ENCODE data around the gene MSL1. TPM values are rescaled to one million over a fixed set of nuclear protein-coding genes. Genes with fewer than 3 reads are reported as not detected.
A peak's percentile ranks its signal among the peaks of the same experiment; 100 is the strongest.

The MSL1 gene
- total and polyA plus RNA-seq, 2 of the 13 experiments (the other 11 are each of a cell fraction or from before 2014, with no cell fraction given) = 63.8 to 88.5 TPM

GRCh38 chr17:40097931-40098845, 23.6 kb upstream of the MSL1 start (continued):
- TF ChIP-seq MXD1 (CRISPR knock-in tag; IDR thresholded peaks at IDR 0.05) = peak; percentile 96
- TF ChIP-seq YY1 (IDR thresholded peaks at IDR 0.05; ENCODE audit: insufficient read depth, insufficient replicate concordance, low read depth, low read length) = peak; percentile 35
- no peak for TF ChIP-seq ATF5 (CRISPR knock-in tag; IDR thresholded peaks at IDR 0.05; ENCODE audit: low read depth)
- TF ChIP-seq ARHGAP35 (CRISPR knock-in tag; IDR thresholded peaks at IDR 0.05; ENCODE audit: borderline replicate concordance) = 0 out of 2 replicates have a peak, but pooled peaks have one; percentile 21
- no peak for TF ChIP-seq ZSCAN22 (CRISPR knock-in tag; IDR thresholded peaks at IDR 0.05)
- peak; percentile 90 for TF ChIP-seq CERS6 (CRISPR knock-in tag; IDR thresholded peaks at IDR 0.05)
- peak; percentile 72; the same call in 1 of the 2 replicates for TF ChIP-seq EED (CRISPR knock-in tag; IDR thresholded peaks at IDR 0.05)
- peak; percentile 43; the same call in 1 of the 2 replicates for TF ChIP-seq TFDP2 (CRISPR knock-in tag; IDR thresholded peaks at IDR 0.05)
- TF ChIP-seq TSC22D2 (CRISPR knock-in tag; IDR thresholded peaks at IDR 0.05; ENCODE audit: borderline replicate concordance) = no peak
- TF ChIP-seq SALL1 (CRISPR knock-in tag; IDR thresholded peaks at IDR 0.05) = peak; percentile 95
- 0 out of 2 replicates have a peak, but pooled peaks have one; percentile 60 for TF ChIP-seq ZNF713 (CRISPR knock-in tag; IDR thresholded peaks at IDR 0.05)
- peak; percentile 79 for TF ChIP-seq THAP9 (CRISPR knock-in tag; IDR thresholded peaks at IDR 0.05; ENCODE audit: borderline replicate concordance)
- no peak for TF ChIP-seq FOXA1 (IDR thresholded peaks at IDR 0.05)
- peak; percentile 47; the same call in 1 of the 2 replicates for TF ChIP-seq FOXA1 (CRISPR knock-in tag; IDR thresholded peaks at IDR 0.05)
- peak; percentile 67 for TF ChIP-seq ZGPAT (CRISPR knock-in tag; IDR thresholded peaks at IDR 0.05)
- TF ChIP-seq JARID2 (CRISPR knock-in tag; IDR thresholded peaks at IDR 0.05; ENCODE audit: insufficient replicate concordance) = peak; percentile 94
- TF ChIP-seq BCL3 (CRISPR knock-in tag; IDR thresholded peaks at IDR 0.05) = peak; percentile 95
- TF ChIP-seq PRMT3 (CRISPR knock-in tag; IDR thresholded peaks at IDR 0.05; ENCODE audit: borderline replicate concordance, low read depth) = peak; percentile 18; the same call in 1 of the 2 replicates
